Measurements from ENCODE around the gene TBC1D12.

The TBC1D12 gene

DNA sequence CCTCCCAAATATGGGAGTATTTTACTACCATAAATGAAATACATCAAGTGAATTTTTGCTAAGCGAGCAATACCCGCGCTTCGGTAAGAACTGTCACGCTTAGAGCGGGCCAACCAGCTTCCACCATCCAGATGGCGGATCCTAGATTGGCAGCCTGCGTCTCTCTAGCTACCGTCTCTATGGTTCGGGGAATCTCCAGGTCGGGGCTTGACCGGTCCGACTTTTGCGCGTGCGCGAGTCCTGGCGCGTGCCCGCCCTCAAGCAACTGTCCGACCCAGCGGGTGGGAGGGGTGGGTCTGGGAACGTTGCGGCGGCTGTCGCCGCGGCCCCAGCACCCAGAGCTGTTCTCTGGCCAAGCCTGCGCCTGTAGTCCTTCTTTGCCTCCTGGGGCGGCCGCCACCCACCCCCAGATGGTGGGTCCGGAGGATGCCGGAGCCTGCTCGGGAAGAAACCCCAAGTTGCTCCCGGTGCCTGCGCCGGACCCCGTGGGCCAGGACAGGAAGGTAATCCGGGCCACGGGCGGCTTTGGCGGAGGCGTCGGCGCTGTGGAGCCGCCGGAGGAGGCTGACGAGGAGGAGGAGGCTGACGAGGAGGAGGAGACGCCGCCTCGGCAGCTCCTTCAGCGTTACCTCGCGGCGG is at the start of gene TBC1D12:
Gene TBC1D12 (plus strand): TSS at position 338 of the 639 bp plus-strand sequence. CDS start 73 bp downstream, at position 411.
- no peaks in the 10 kb centered on the region for H3K36me3 ChIP-seq (ENCODE audit: insufficient read depth, low read length)
- H3K4me1 ChIP-seq (ENCODE audit: insufficient read depth, low read length): peaks cover 7% of the 10 kb centered on the region
- no peaks in the 10 kb centered on the region for H3K9me3 ChIP-seq (ENCODE audit: low read length)
- peak within 1 kb of the TSS; percentile 68 for H2AFZ ChIP-seq (ENCODE audit: low read depth, low read length)
- no peaks in the 10 kb centered on the region for H3K27me3 ChIP-seq (ENCODE audit: insufficient read depth, low read length)
- H3K4me3 ChIP-seq (ENCODE audit: low read length): peak within 1 kb of the TSS; percentile 79

DNA sequence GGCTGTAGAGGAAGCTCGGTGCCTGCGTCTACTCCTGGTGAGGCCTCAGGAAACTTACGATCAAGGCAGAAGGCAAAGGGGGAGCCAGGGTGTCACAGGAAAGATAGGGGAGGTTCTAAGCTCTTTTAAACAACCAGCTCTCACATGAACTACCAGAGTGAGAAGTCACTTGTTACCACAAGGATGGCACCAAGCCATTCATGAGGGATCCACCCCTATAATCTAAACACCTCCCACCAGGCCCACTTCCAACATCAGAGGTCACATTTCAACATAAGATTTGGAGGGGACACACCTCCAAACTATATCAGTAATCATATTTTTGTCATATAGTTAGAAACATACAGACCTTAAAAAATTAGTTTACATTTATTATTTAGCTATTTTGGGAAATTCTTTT is 49.0 kb upstream of the TBC1D12 start:
- H3K4me3 ChIP-seq (ENCODE audit: low read length): no peak overlapping the region
- H3K4me1 ChIP-seq (ENCODE audit: insufficient read depth, low read length): no peaks in the 10 kb centered on the region
- no peaks in the 10 kb centered on the region for H3K27me3 ChIP-seq (ENCODE audit: insufficient read depth, low read length)
- H3K36me3 ChIP-seq (ENCODE audit: insufficient read depth, low read length): peaks cover 79% of the 10 kb centered on the region
- H3K9me3 ChIP-seq (ENCODE audit: low read length): no peaks in the 10 kb centered on the region
- H2AFZ ChIP-seq (ENCODE audit: low read depth, low read length): no peak overlapping the region

DNA sequence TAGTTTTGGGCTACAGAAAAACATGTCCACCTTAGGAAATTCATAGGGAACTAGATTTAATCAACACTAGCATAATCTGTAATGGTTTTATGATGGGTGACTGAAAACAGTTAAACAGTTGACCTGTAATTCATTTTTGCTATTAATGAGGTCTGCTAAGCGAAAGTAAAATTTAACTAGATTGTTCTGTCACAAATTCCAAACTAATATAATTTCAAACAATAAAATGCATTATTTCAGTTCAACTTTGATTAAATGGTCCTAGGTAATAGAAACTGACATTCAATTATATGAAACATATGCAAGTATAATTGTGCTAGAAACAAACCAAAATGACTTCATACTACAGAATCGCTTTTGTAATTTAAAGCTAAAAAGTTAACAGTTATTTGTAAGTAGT is 46.5 kb upstream of the TBC1D12 start:
- Histone ChIP-seq H3K9me3 (ENCODE audit: low read length) (no peaks in the 10 kb centered on the region), H3K4me1 (ENCODE audit: insufficient read depth, low read length) (no peaks in the 10 kb centered on the region), H3K4me3 (ENCODE audit: low read length) (no peak overlapping the region), H3K27me3 (ENCODE audit: insufficient read depth, low read length) (no peaks in the 10 kb centered on the region), H3K36me3 (ENCODE audit: insufficient read depth, low read length) (peaks cover 78% of the 10 kb centered on the region), H2AFZ (ENCODE audit: low read depth, low read length) (no peak overlapping the region)

GRCh38 chr10:94357193-94357592 is 45.1 kb upstream of the TBC1D12 start:
- Histone ChIP-seq H3K27me3 (ENCODE audit: insufficient read depth, low read length) (no peaks in the 10 kb centered on the region), H3K9me3 (ENCODE audit: low read length) (no peaks in the 10 kb centered on the region), H3K4me3 (ENCODE audit: low read length) (no peak overlapping the region), H3K4me1 (ENCODE audit: insufficient read depth, low read length) (peaks cover 10% of the 10 kb centered on the region), H2AFZ (ENCODE audit: low read depth, low read length) (no peak overlapping the region), H3K36me3 (ENCODE audit: insufficient read depth, low read length) (peaks cover 70% of the 10 kb centered on the region)

- Histone ChIP-seq H3K27me3 (ENCODE audit: insufficient read depth, low read length) (no peaks in the 10 kb centered on the region), H3K4me3 (ENCODE audit: low read length) (no peak overlapping the region), H3K9me3 (ENCODE audit: low read length) (no peaks in the 10 kb centered on the region), H3K36me3 (ENCODE audit: insufficient read depth, low read length) (peaks cover 63% of the 10 kb centered on the region), H2AFZ (ENCODE audit: low read depth, low read length) (no peak overlapping the region), H3K4me1 (ENCODE audit: insufficient read depth, low read length) (peaks cover 10% of the 10 kb centered on the region)
These were observed 43.9 kb upstream of the TBC1D12 start for GRCh38 chr10:94358480-94358879.

GRCh38 chr10:94361171-94361794 is 41.1 kb upstream of the TBC1D12 start:
- Histone ChIP-seq H3K27me3 (ENCODE audit: insufficient read depth, low read length) (no peaks in the 10 kb centered on the region), H2AFZ (ENCODE audit: low read depth, low read length) (no peak overlapping the region), H3K36me3 (ENCODE audit: insufficient read depth, low read length) (peaks cover 39% of the 10 kb centered on the region), H3K4me1 (ENCODE audit: insufficient read depth, low read length) (peaks cover 10% of the 10 kb centered on the region), H3K4me3 (ENCODE audit: low read length) (peak overlapping the region; percentile 84), H3K9me3 (ENCODE audit: low read length) (no peaks in the 10 kb centered on the region)

DNA sequence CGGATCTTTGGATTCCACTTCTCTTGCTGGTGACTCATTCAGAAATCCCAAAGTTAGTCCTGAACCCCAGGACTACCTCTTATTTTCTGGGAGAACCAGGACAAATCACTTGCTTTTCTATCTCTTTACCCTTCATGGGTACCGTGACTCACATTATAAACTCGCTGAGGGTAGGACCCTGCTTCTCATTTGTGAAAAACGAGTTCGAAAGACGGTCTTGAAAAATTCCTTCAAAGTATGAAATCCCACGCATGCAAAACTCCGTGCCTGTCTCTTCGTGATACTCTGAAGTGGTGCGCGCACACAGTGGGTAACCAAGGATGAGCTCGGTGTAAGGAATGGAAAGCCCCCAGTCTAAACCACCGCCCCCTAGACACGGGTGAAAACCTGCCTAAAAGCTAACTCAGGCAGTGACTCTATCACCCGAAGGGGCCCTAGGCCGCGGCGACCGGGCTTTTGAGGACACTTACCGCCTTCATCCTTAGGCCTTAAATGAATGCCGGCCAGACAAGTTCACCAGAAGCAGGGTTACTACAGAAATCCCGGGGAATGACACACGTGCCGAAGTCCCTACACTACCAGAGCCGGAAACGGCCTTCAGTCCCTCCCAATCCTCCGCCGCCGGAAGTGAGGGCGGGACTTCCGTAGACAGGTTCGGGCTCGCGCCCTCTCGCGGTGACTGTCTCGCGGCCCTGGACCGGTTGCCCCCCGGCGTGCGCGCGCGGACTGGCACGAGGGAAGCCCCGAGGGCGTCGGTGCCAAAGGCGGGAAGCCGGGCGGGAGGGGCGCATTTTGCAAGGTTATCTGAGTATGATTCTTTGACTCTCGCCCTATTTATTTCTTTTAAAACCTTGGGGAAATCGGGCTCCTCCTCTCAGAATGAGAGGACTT is 39.7 kb upstream of the TBC1D12 start, which contains the start of gene NOC3L:
Gene NOC3L (minus strand): TSS at position 580 of the 891 bp plus-strand sequence. CDS start 101 bp downstream, at position 479.
- peak within 1 kb of the TSS; percentile 84 for H3K4me3 ChIP-seq (ENCODE audit: low read length)
- peak within 1 kb of the TSS; percentile 96 for H2AFZ ChIP-seq (ENCODE audit: low read depth, low read length)
- peaks cover 10% of the 10 kb centered on the region for H3K4me1 ChIP-seq (ENCODE audit: insufficient read depth, low read length)
- H3K27me3 ChIP-seq (ENCODE audit: insufficient read depth, low read length): no peaks in the 10 kb centered on the region
- H3K36me3 ChIP-seq (ENCODE audit: insufficient read depth, low read length): peaks cover 26% of the 10 kb centered on the region
- H3K9me3 ChIP-seq (ENCODE audit: low read length): no peaks in the 10 kb centered on the region

DNA sequence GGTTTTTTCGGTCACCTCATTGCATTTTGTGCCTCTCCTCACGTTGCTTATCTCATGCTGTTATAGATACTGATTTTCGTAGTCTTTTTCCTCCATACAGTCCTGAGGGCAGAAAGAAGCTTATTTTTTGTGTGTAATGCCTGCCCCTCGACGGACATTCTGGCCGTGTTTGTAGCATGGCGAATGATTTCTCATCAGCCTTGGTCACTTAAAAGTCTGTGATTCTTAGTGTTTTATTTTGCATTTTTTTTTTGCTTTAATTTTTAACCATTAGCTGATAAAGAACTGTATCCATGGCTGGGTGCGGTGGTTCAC is 39.1 kb upstream of the TBC1D12 start:
- Histone ChIP-seq H3K9me3 (ENCODE audit: low read length) (no peaks in the 10 kb centered on the region), H2AFZ (ENCODE audit: low read depth, low read length) (peak overlapping the region; percentile 96), H3K27me3 (ENCODE audit: insufficient read depth, low read length) (no peaks in the 10 kb centered on the region), H3K4me1 (ENCODE audit: insufficient read depth, low read length) (peaks cover 12% of the 10 kb centered on the region), H3K36me3 (ENCODE audit: insufficient read depth, low read length) (peaks cover 20% of the 10 kb centered on the region), H3K4me3 (ENCODE audit: low read length) (peak overlapping the region; percentile 84)

DNA sequence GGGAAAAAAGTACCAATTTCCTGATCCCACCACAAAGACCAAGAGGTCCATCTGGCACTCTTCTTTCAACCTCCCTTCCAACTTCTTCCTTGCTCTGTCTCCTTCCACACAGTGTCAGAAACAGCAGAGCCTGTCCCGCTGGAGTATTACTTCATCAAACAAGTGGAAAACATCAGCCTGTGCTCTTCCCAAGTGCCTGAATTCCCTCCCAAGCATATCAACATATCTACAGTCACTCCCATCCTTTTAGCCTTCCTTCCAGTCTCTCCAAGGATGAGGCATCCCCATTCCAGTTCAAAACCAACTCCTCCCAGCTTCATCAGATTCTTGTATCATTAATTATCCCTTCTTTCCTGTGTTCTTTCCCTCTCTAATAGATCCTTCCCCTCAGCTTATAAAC is 37.9 kb upstream of the TBC1D12 start:
- Histone ChIP-seq H3K4me1 (ENCODE audit: insufficient read depth, low read length) (peaks cover 13% of the 10 kb centered on the region), H2AFZ (ENCODE audit: low read depth, low read length) (no peak overlapping the region), H3K36me3 (ENCODE audit: insufficient read depth, low read length) (peaks cover 10% of the 10 kb centered on the region), H3K4me3 (ENCODE audit: low read length) (no peak overlapping the region), H3K27me3 (ENCODE audit: insufficient read depth, low read length) (no peaks in the 10 kb centered on the region), H3K9me3 (ENCODE audit: low read length) (no peaks in the 10 kb centered on the region)

DNA sequence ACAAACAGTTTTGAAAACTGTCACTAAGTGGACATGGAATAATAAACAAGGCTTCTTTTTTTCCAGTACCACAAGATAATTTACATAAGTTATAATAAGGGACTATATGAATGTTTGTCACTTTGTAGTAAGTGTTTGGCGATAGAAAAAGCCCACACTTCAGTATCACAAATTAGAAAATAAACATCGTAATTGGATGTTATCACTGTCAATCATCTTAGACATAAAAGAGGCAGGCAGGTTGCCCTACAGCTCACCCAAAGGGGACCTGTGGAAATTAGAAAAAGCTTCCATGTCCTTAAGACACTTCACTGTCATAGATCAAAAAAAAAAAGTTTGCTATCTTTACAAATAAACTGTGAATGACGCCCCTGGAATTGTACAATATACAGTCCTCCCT is 36.0 kb upstream of the TBC1D12 start:
- Histone ChIP-seq H3K27me3 (ENCODE audit: insufficient read depth, low read length) (no peaks in the 10 kb centered on the region), H3K36me3 (ENCODE audit: insufficient read depth, low read length) (no peaks in the 10 kb centered on the region), H3K4me3 (ENCODE audit: low read length) (no peak overlapping the region), H3K9me3 (ENCODE audit: low read length) (no peaks in the 10 kb centered on the region), H2AFZ (ENCODE audit: low read depth, low read length) (no peak overlapping the region), H3K4me1 (ENCODE audit: insufficient read depth, low read length) (peaks cover 10% of the 10 kb centered on the region)

DNA sequence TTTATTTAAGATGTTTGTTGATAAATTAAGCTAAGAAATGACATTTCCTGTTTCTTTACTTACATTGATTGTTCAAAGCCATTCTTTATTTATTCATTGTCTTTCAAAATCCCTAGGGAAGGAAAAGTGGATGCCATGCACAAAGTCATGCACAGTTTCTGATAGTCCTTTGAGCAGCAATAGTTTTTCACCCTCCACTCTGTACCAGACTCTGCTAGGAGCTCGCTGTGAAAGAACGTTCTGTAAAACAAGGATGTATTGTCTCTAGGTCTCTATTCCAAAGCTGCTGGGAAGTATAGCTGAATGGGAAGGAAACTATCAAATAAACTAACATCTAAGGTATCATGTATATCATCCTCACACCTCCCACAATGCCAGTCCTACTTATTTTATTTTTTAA is 31.8 kb upstream of the TBC1D12 start:
- H3K4me3 ChIP-seq (ENCODE audit: low read length): no peak overlapping the region
- H3K9me3 ChIP-seq (ENCODE audit: low read length): no peaks in the 10 kb centered on the region
- no peaks in the 10 kb centered on the region for H3K27me3 ChIP-seq (ENCODE audit: insufficient read depth, low read length)
- no peak overlapping the region for H2AFZ ChIP-seq (ENCODE audit: low read depth, low read length)
- H3K4me1 ChIP-seq (ENCODE audit: insufficient read depth, low read length): peaks cover 3% of the 10 kb centered on the region
- no peaks in the 10 kb centered on the region for H3K36me3 ChIP-seq (ENCODE audit: insufficient read depth, low read length)

GRCh38 chr10:94375374-94375773 is 27.0 kb upstream of the TBC1D12 start:
- H2AFZ ChIP-seq (ENCODE audit: low read depth, low read length): no peak overlapping the region
- no peak overlapping the region for H3K4me3 ChIP-seq (ENCODE audit: low read length)
- H3K9me3 ChIP-seq (ENCODE audit: low read length): no peaks in the 10 kb centered on the region
- no peaks in the 10 kb centered on the region for H3K36me3 ChIP-seq (ENCODE audit: insufficient read depth, low read length)
- no peaks in the 10 kb centered on the region for H3K4me1 ChIP-seq (ENCODE audit: insufficient read depth, low read length)
- H3K27me3 ChIP-seq (ENCODE audit: insufficient read depth, low read length): peaks cover 3% of the 10 kb centered on the region

GRCh38 chr10:94376865-94377264 is 25.5 kb upstream of the TBC1D12 start:
- H3K36me3 ChIP-seq (ENCODE audit: insufficient read depth, low read length): no peaks in the 10 kb centered on the region
- H3K4me1 ChIP-seq (ENCODE audit: insufficient read depth, low read length): no peaks in the 10 kb centered on the region
- no peak overlapping the region for H2AFZ ChIP-seq (ENCODE audit: low read depth, low read length)
- no peaks in the 10 kb centered on the region for H3K9me3 ChIP-seq (ENCODE audit: low read length)
- H3K4me3 ChIP-seq (ENCODE audit: low read length): no peak overlapping the region
- peaks cover 3% of the 10 kb centered on the region for H3K27me3 ChIP-seq (ENCODE audit: insufficient read depth, low read length)
